GM23338 (cell line): Measurements from ENCODE around the gene TARBP2. TPM values are rescaled to one million over a fixed set of nuclear protein-coding genes. Genes with fewer than 3 reads are reported as not detected.
A peak's percentile ranks its signal among the peaks of the same experiment; 100 is the strongest.

Source experiments
- ATAC-seq: fragments of 200-7000 bp; cut with Tn5 transposase; 3 replicates; pipeline ENCODE4 v1.9.1; 2020
- DNase-seq: peaks from one replicate; pipeline ENCODE4 v3.0.0-alpha.2; 2015; ENCODE audit warnings: low spot score
- H2AFZ ChIP-seq: fragments of 200-600 bp; sonication (generic); 2 replicates; pipeline ENCODE4 v1.8.0; 2016; ENCODE audit warnings: antibody characterized with exemption, mild to moderate bottlenecking, moderate library complexity
- H3F3A ChIP-seq: fragments of 200-600 bp; sonication (generic); replicated peaks from 2 replicates; pipeline ENCODE4 v1.8.0; 2017; ENCODE audit warnings: antibody characterized with exemption, mixed run types, low read depth
- H3K27ac ChIP-seq: fragments of 200-600 bp; sonication (generic); 2 replicates; pipeline ENCODE4 v1.6.1; 2016; ENCODE audit warnings: low read depth
- H3K27me3 ChIP-seq: fragments of 200-600 bp; sonication (generic); 2 replicates; pipeline ENCODE4 v1.8.0; 2016; ENCODE audit warnings: mild to moderate bottlenecking, mixed run types, moderate library complexity; ENCODE audit not compliant: insufficient read depth
- H3K36me3 ChIP-seq: fragments of 200-600 bp; sonication (generic); 2 replicates; pipeline ENCODE4 v1.8.0; 2016; ENCODE audit warnings: mild to moderate bottlenecking; ENCODE audit not compliant: insufficient read depth
- H3K4me1 ChIP-seq: fragments of 200-600 bp; sonication (generic); 2 replicates; pipeline ENCODE4 v1.8.0; 2016; ENCODE audit warnings: mild to moderate bottlenecking, moderate library complexity; ENCODE audit not compliant: insufficient read depth
- H3K4me2 ChIP-seq: fragments of 200-600 bp; sonication (generic); 2 replicates; pipeline ENCODE4 v1.7.1; 2017; ENCODE audit warnings: mixed run types
- H3K4me3 ChIP-seq: fragments of 200-600 bp; sonication (generic); 2 replicates; pipeline ENCODE4 v1.6.1; 2016; ENCODE audit warnings: mixed run types
- H3K79me2 ChIP-seq: fragments of 200-600 bp; sonication (generic); replicated peaks from 2 replicates; pipeline ENCODE4 v1.8.0; 2017; ENCODE audit warnings: mild to moderate bottlenecking; ENCODE audit not compliant: insufficient read depth
- H3K9me2 ChIP-seq: fragments of 200-600 bp; sonication (generic); 2 replicates; pipeline ENCODE4 v1.8.0; 2017; ENCODE audit not compliant: insufficient read depth
- H4K20me1 ChIP-seq: fragments of 200-600 bp; sonication (generic); replicated peaks from 2 replicates; pipeline ENCODE4 v1.8.0; 2017; ENCODE audit warnings: mild to moderate bottlenecking; ENCODE audit not compliant: insufficient read depth
- H3K27ac Mint-ChIP-seq: 2 replicates; pipeline ENCODE4 v1.8.0; 2020; ENCODE audit warnings: inconsistent platforms, mild to moderate bottlenecking, moderate library complexity, mixed read lengths
- H3K27me3 Mint-ChIP-seq: 3 replicates; pipeline ENCODE4 v1.8.0; 2022; ENCODE audit warnings: low read depth, mild to moderate bottlenecking, moderate library complexity, mixed read lengths, inconsistent platforms; ENCODE audit not compliant: insufficient read depth, poor library complexity
- H3K36me3 Mint-ChIP-seq: 3 replicates; pipeline ENCODE4 v1.8.0; 2021; ENCODE audit warnings: low read depth, mild to moderate bottlenecking, inconsistent platforms, moderate library complexity, mixed read lengths
- H3K4me1 Mint-ChIP-seq: 3 replicates; pipeline ENCODE4 v1.8.0; 2020; ENCODE audit warnings: mild to moderate bottlenecking, inconsistent platforms, mixed read lengths
- H3K4me3 Mint-ChIP-seq: 3 replicates; pipeline ENCODE4 v1.8.0; 2021; ENCODE audit warnings: moderate library complexity, mild to moderate bottlenecking, inconsistent platforms, mixed read lengths
- H3K9me3 Mint-ChIP-seq: 3 replicates; pipeline ENCODE4 v1.8.0; 2020; ENCODE audit warnings: moderate library complexity, mild to moderate bottlenecking, inconsistent platforms, mixed read lengths
- CTCF ChIP-seq, 2 experiments: fragments of 200-600 bp in 1 of 2; sonication (generic) in 1 of 2; conservative IDR thresholded peaks; 2 replicates each; pipeline versions ENCODE4 v1.5.1 to v1.6.1; 2016 to 2017; ENCODE audit warnings: antibody characterized with exemption in 2 of 2, low read depth in 2 of 2, mild to moderate bottlenecking in 2 of 2, moderate library complexity in 1 of 2
- ETS1 ChIP-seq: IDR thresholded peaks from 2 replicates; pipeline ENCODE4 v1.6.1; 2016; ENCODE audit warnings: antibody characterized with exemption
- EZH2 ChIP-seq: fragments of 200-600 bp; sonication (generic); IDR thresholded peaks from one replicate; pipeline ENCODE4 v1.8.0; 2017; ENCODE audit warnings: antibody characterized with exemption, mild to moderate bottlenecking, low read depth; ENCODE audit not compliant: unreplicated experiment
- EZH2phosphoT487 ChIP-seq: fragments of 200-600 bp; sonication (generic); IDR thresholded peaks from one replicate; pipeline ENCODE4 v1.8.1; 2018; ENCODE audit warnings: antibody characterized with exemption; ENCODE audit not compliant: unreplicated experiment
- JUNB ChIP-seq: IDR thresholded peaks from one replicate; pipeline ENCODE4 v1.6.1; 2016; ENCODE audit warnings: antibody characterized with exemption; ENCODE audit not compliant: unreplicated experiment
- NANOG ChIP-seq: IDR thresholded peaks from 2 replicates; pipeline ENCODE4 v1.6.1; 2016; ENCODE audit warnings: antibody characterized with exemption, borderline replicate concordance
- POLR2AphosphoS5 ChIP-seq: IDR thresholded peaks from 2 replicates; pipeline ENCODE4 v1.6.1; 2016; ENCODE audit warnings: antibody characterized with exemption, low read depth
- STAT1 ChIP-seq: IDR thresholded peaks from one replicate; pipeline ENCODE4 v1.6.1; 2016; ENCODE audit warnings: antibody characterized with exemption; ENCODE audit not compliant: unreplicated experiment
- ZNF114 ChIP-seq: fragments of 250-450 bp; sonication (Bioruptor Pico); IDR thresholded peaks from 2 replicates; pipeline ENCODE4 v1.5.0; 2020; ENCODE audit warnings: mild to moderate bottlenecking, moderate library complexity
- ZNF331 ChIP-seq: fragments of 250-450 bp; sonication (Bioruptor Pico); IDR thresholded peaks from 2 replicates; pipeline ENCODE4 v1.5.0; 2020; ENCODE audit warnings: low read depth, mild to moderate bottlenecking, moderate library complexity
- polyA plus RNA-seq: library from polyadenylated mRNA; unstranded; fragments of >200 nt; fragmentation: Nextera tagmentation; extraction: Ambion mirVana; gene quantifications from 2 replicates; pipeline ENCODE4 v1.2.1, GENCODE V29; 2016
- total RNA-seq: library from RNA; depleted of rRNA; stranded (reverse); fragments of >200 nt; shearing (Covaris generic); gene quantifications from 2 replicates; pipeline ENCODE4 v1.2.3, GENCODE V29; 2014

Gene TARBP2
- total and polyA plus RNA-seq, 2 experiments from 2014 or later = 57.0 to 83.4 TPM

- no peak overlapping the region for H3K4me3 ChIP-seq
- H3F3A ChIP-seq = peaks cover 18% of the 10 kb centered on the region
- no peak overlapping the region for H3K4me2 ChIP-seq
- H3K4me1 ChIP-seq = no peaks in the 10 kb centered on the region; the same call in 1 of the 2 replicates
- TF ChIP-seq EZH2 = no peak
- TF ChIP-seq STAT1 = no peak
- no peak for TF ChIP-seq POLR2AphosphoS5
- no peak for TF ChIP-seq NANOG
- TF ChIP-seq JUNB = no peak
- Mint-ChIP-seq H3K27ac (no peak overlapping the region; the same call in 1 of the 2 replicates), H3K4me3 (no peak overlapping the region), H3K9me3 (no peaks in the 10 kb centered on the region; the same call in 2 of the 3 replicates), H3K27me3 (peaks cover 34% of the 10 kb centered on the region), H3K4me1 (peaks cover 12% of the 10 kb centered on the region), H3K36me3 (peaks cover 53% of the 10 kb centered on the region)
- H2AFZ ChIP-seq = no peak overlapping the region
- ATAC-seq = no peak
- H3K79me2 ChIP-seq = no peaks in the 10 kb centered on the region; the same call in 1 of the 2 replicates
- H3K27me3 ChIP-seq = no peaks in the 10 kb centered on the region
- no peak for DNase-seq
- H3K36me3 ChIP-seq = peaks cover 4% of the 10 kb centered on the region; the same call in 1 of the 2 replicates
- H3K9me2 ChIP-seq = no peaks in the 10 kb centered on the region
- no peak overlapping the region for H3K27ac ChIP-seq
- peaks cover 33% of the 10 kb centered on the region for H4K20me1 ChIP-seq
These were observed 14.9 kb upstream of the TARBP2 start for GRCh38 chr12:53485955-53486735.

GRCh38 chr12:53486736-53487487 lies 14.2 kb upstream of the TARBP2 start:
- no peak overlapping the region for H3K4me2 ChIP-seq
- TF ChIP-seq ZNF114 (CRISPR knock-in tag) (no peak), POLR2AphosphoS5 (peak; percentile 29; the same call in 1 of the 2 replicates), EZH2phosphoT487 (no peak)
- Mint-ChIP-seq H3K27me3 (peaks cover 31% of the 10 kb centered on the region), H3K9me3 (no peaks in the 10 kb centered on the region; the same call in 2 of the 3 replicates), H3K4me3 (no peak overlapping the region), H3K27ac (no peak overlapping the region), H3K4me1 (peaks cover 12% of the 10 kb centered on the region), H3K36me3 (peaks cover 45% of the 10 kb centered on the region)
- no peak overlapping the region for H3K27ac ChIP-seq
- no peaks in the 10 kb centered on the region for H3K27me3 ChIP-seq
- H3K9me2 ChIP-seq = no peaks in the 10 kb centered on the region
- ATAC-seq (no peak), DNase-seq (no peak)
- H4K20me1 ChIP-seq = peaks cover 29% of the 10 kb centered on the region
- peaks cover 11% of the 10 kb centered on the region for H3F3A ChIP-seq
- no peaks in the 10 kb centered on the region; the same call in 1 of the 2 replicates for H3K79me2 ChIP-seq
- peaks cover 2% of the 10 kb centered on the region; the same call in 1 of the 2 replicates for H3K4me1 ChIP-seq
- H3K36me3 ChIP-seq = peaks cover 4% of the 10 kb centered on the region; the same call in 1 of the 2 replicates
- H2AFZ ChIP-seq = no peak overlapping the region
- no peak overlapping the region for H3K4me3 ChIP-seq

- Mint-ChIP-seq H3K27me3 (peaks cover 20% of the 10 kb centered on the region), H3K27ac (no peak overlapping the region), H3K9me3 (no peaks in the 10 kb centered on the region; the same call in 2 of the 3 replicates), H3K4me3 (no peak overlapping the region), H3K4me1 (peaks cover 21% of the 10 kb centered on the region), H3K36me3 (peaks cover 27% of the 10 kb centered on the region)
- Histone ChIP-seq H2AFZ (no peak overlapping the region), H3F3A (peaks cover 10% of the 10 kb centered on the region), H3K27me3 (no peaks in the 10 kb centered on the region), H3K4me2 (no peak overlapping the region), H3K4me3 (no peak overlapping the region), H4K20me1 (peaks cover 17% of the 10 kb centered on the region), H3K79me2 (no peaks in the 10 kb centered on the region; the same call in 1 of the 2 replicates), H3K4me1 (peaks cover 17% of the 10 kb centered on the region), H3K27ac (no peak overlapping the region), H3K36me3 (peaks cover 4% of the 10 kb centered on the region; the same call in 1 of the 2 replicates), H3K9me2 (no peaks in the 10 kb centered on the region)
- no peak for ATAC-seq
- no peak for DNase-seq
- no peak for TF ChIP-seq ZNF331 (CRISPR knock-in tag)
- no peak for TF ChIP-seq EZH2
- TF ChIP-seq ETS1 = no peak
- no peak for TF ChIP-seq CTCF (conservative IDR thresholded peaks at IDR 0.05; ENCODE audit: low read depth in 2 of 2)
These were observed 11.7 kb upstream of the TARBP2 start for GRCh38 chr12:53489242-53489864.
